Neuronal stem cell (in vitro differentiated cells): Measurements from ENCODE around the gene MMP10.
"Not testable (repeated sequence)": the region's sequence is repeated elsewhere in the genome, so short reads cannot be mapped to it uniquely, and the experiment has no call there.

Source experiments
- DNase-seq: peaks from one replicate; pipeline ENCODE4 v3.0.0-alpha.2; 2013; ENCODE audit warnings: low spot score
- H2AFZ ChIP-seq: one replicate; pipeline ENCODE4 v1.6.1; 2013; ENCODE audit warnings: mild to moderate bottlenecking, low read length, inconsistent platforms
- H2AK5ac ChIP-seq: 2 replicates; pipeline ENCODE4 v1.6.1; 2013; ENCODE audit warnings: low read depth, mild to moderate bottlenecking, inconsistent platforms, low read length, moderate library complexity, mixed read lengths
- H2BK120ac ChIP-seq: 2 replicates; pipeline ENCODE4 v1.6.1; 2013; ENCODE audit warnings: low read depth, mild to moderate bottlenecking, inconsistent platforms, low read length, moderate library complexity, mixed read lengths
- H2BK12ac ChIP-seq: one replicate; pipeline ENCODE4 v1.6.1; 2013; ENCODE audit warnings: low read length, inconsistent platforms
- H2BK15ac ChIP-seq: 2 replicates; pipeline ENCODE4 v1.6.1; 2013; ENCODE audit warnings: mild to moderate bottlenecking, low read length, inconsistent platforms, mixed read lengths
- H2BK5ac ChIP-seq: one replicate; pipeline ENCODE4 v1.6.1; 2013; ENCODE audit warnings: inconsistent platforms, mild to moderate bottlenecking, low read length, moderate library complexity
- H3K14ac ChIP-seq: one replicate; pipeline ENCODE4 v1.6.1; 2013; ENCODE audit warnings: low read length, inconsistent platforms
- H3K18ac ChIP-seq: 2 replicates; pipeline ENCODE4 v1.6.1; 2013; ENCODE audit warnings: low read length, inconsistent platforms
- H3K23ac ChIP-seq: 2 replicates; pipeline ENCODE4 v1.6.1; 2013; ENCODE audit warnings: low read depth, mild to moderate bottlenecking, mixed read lengths, low read length, inconsistent platforms; ENCODE audit not compliant: poor library complexity
- H3K27ac ChIP-seq: replicated peaks from 3 replicates; pipeline ENCODE4 v1.5.1; 2013; ENCODE audit warnings: low read length, inconsistent platforms
- H3K27me3 ChIP-seq, 3 experiments: 2 replicates each; pipeline ENCODE4 v1.6.1; 2013; ENCODE audit warnings: low read length in 3 of 3, mild to moderate bottlenecking in 2 of 3, inconsistent platforms in 1 of 3, low read depth in 1 of 3, mixed read lengths in 1 of 3, moderate library complexity in 1 of 3; ENCODE audit not compliant: control insufficient read depth in 3 of 3, insufficient read depth in 3 of 3
- H3K36me3 ChIP-seq, 2 donors: replicated peaks in 1 of 2; 2 replicates each; pipeline ENCODE4 v1.6.1; 2013; ENCODE audit warnings: low read length in 2 of 2; ENCODE audit not compliant: control insufficient read depth in 2 of 2, insufficient read depth in 2 of 2
- H3K4ac ChIP-seq: 2 replicates; pipeline ENCODE4 v1.6.1; 2013; ENCODE audit warnings: inconsistent platforms, mild to moderate bottlenecking, low read length, moderate library complexity
- H3K4me1 ChIP-seq, 2 donors: 1 replicate in 1 of 2; 2 replicates in 1 of 2; pipeline ENCODE4 v1.6.1; 2013; ENCODE audit warnings: low read length in 2 of 2, low read depth in 1 of 2; ENCODE audit not compliant: control insufficient read depth in 2 of 2, insufficient read depth in 1 of 2
- H3K4me2 ChIP-seq: one replicate; pipeline ENCODE4 v1.6.1; 2013; ENCODE audit warnings: mild to moderate bottlenecking, low read length, inconsistent platforms; ENCODE audit not compliant: insufficient read depth, poor library complexity, severe bottlenecking
- H3K4me3 ChIP-seq, 2 donors: 2 replicates each; pipeline ENCODE4 v1.5.1; 2013; ENCODE audit warnings: low read length in 2 of 2, mild to moderate bottlenecking in 2 of 2, inconsistent platforms in 1 of 2, moderate library complexity in 1 of 2
- H3K79me1 ChIP-seq: one replicate; pipeline ENCODE4 v1.6.1; 2013; ENCODE audit warnings: low read depth, mild to moderate bottlenecking, inconsistent platforms, low read length, moderate library complexity
- H3K9ac ChIP-seq: one replicate; pipeline ENCODE4 v1.6.1; 2013; ENCODE audit warnings: mild to moderate bottlenecking, low read depth, low read length, inconsistent platforms; ENCODE audit not compliant: poor library complexity
- H3K9me3 ChIP-seq, 2 donors: replicated peaks in 1 of 2; 2 replicates each; pipeline versions ENCODE3 to v1.6.1; 2013; ENCODE audit warnings: low read length in 2 of 2, mild to moderate bottlenecking in 2 of 2, inconsistent platforms in 1 of 2, low read depth in 1 of 2, mixed read lengths in 1 of 2, moderate library complexity in 1 of 2; ENCODE audit not compliant: control insufficient read depth in 2 of 2, insufficient read depth in 1 of 2
- H4K8ac ChIP-seq: one replicate; pipeline ENCODE4 v1.6.1; 2013; ENCODE audit warnings: low read depth, mild to moderate bottlenecking, inconsistent platforms, low read length, moderate library complexity
- H4K91ac ChIP-seq: one replicate; pipeline ENCODE4 v1.6.1; 2013; ENCODE audit warnings: low read length, low read depth, mild to moderate bottlenecking, inconsistent platforms; ENCODE audit not compliant: poor library complexity
- WGBS, 2 donors: extraction: QIAGEN DNeasy Blood & Tissue Kit; methylation state at CpG; one replicate each; pipeline ENCODE4 v1.1.7; 2013; ENCODE audit warnings: missing lambda C conversion rate in 2 of 2, mixed read lengths in 1 of 2; ENCODE audit not compliant: insufficient read length in 2 of 2, insufficient replicate concordance in 1 of 2; ENCODE audit errors: extremely low coverage in 2 of 2; 5-methylcytosine and 5-hydroxymethylcytosine counted together

MMP10 gene

GRCh38 chr11:102746746-102747578 lies 33.5 kb downstream of the MMP10 start:
- H2AK5ac ChIP-seq, H3K27ac ChIP-seq, H3K4me2 ChIP-seq, H2AFZ ChIP-seq, DNase-seq, H3K36me3 ChIP-seq, H2BK5ac ChIP-seq, H2BK12ac ChIP-seq, H2BK15ac ChIP-seq, H3K9ac ChIP-seq, H3K23ac ChIP-seq, H3K18ac ChIP-seq, H3K79me1 ChIP-seq, H4K91ac ChIP-seq, H2BK120ac ChIP-seq, H3K14ac ChIP-seq, H3K9me3 ChIP-seq, H4K8ac ChIP-seq, H3K4me1 ChIP-seq, H3K4ac ChIP-seq, H3K4me3 ChIP-seq, H3K27me3 ChIP-seq: not testable (repeated sequence)
- no CpG with 5 or more reads among the region's 32 CpGs for WGBS, 2 donors

GRCh38 chr11:102734650-102735049 lies 45.8 kb downstream of the MMP10 start:
- Histone ChIP-seq H2AK5ac (no peak overlapping the region), H3K4me2 (no peak overlapping the region), H3K4me3 (no peak overlapping the region), H2AFZ (no peak overlapping the region), H2BK15ac (no peak overlapping the region), H3K27me3 (no peaks in the 10 kb centered on the region), H2BK120ac (no peak overlapping the region), H3K27ac (no peak overlapping the region), H3K14ac (no peak overlapping the region), H2BK5ac (no peak overlapping the region), H3K9me3 (peaks cover 0 to 2% of the 10 kb centered on the region in 2 donors), H3K18ac (no peak overlapping the region), H3K4me1 (peaks cover 0 to 1% of the 10 kb centered on the region in 2 donors), H3K36me3 (peaks cover 0 to 2% of the 10 kb centered on the region in 2 donors), H2BK12ac (no peak overlapping the region), H3K4ac (no peak overlapping the region), H3K23ac (no peak overlapping the region), H4K8ac (no peak overlapping the region), H3K79me1 (peaks cover 3% of the 10 kb centered on the region), H4K91ac (no peak overlapping the region), H3K9ac (no peak overlapping the region)
- no peak for DNase-seq

- Histone ChIP-seq H3K18ac (no peak overlapping the region), H3K4me3 (no peak overlapping the region), H3K4me1 (peaks cover 0 to 1% of the 10 kb centered on the region in 2 donors), H3K27ac (no peak overlapping the region), H2BK12ac (no peak overlapping the region), H3K79me1 (peaks cover 3% of the 10 kb centered on the region), H3K4ac (no peak overlapping the region), H4K8ac (no peak overlapping the region), H2AK5ac (no peak overlapping the region), H4K91ac (no peak overlapping the region), H2BK120ac (no peak overlapping the region), H2BK5ac (no peak overlapping the region), H3K4me2 (no peak overlapping the region), H3K9ac (no peak overlapping the region), H2AFZ (no peak overlapping the region), H3K27me3 (no peaks in the 10 kb centered on the region), H3K14ac (no peak overlapping the region), H3K23ac (no peak overlapping the region), H3K36me3 (peaks cover 0 to 2% of the 10 kb centered on the region in 2 donors), H2BK15ac (no peak overlapping the region), H3K9me3 (peaks cover 0 to 2% of the 10 kb centered on the region in 2 donors)
- peak; percentile 59 for DNase-seq
- WGBS, 2 donors: no CpG with 5 or more reads among the region's 8 CpGs
Measured at GRCh38 chr11:102733232-102733875, 47.1 kb downstream of the MMP10 start.

- 88 to 94% methylated on average over 2 to 7 of the region's 8 CpGs for WGBS, 2 donors
- H3K79me1 ChIP-seq, H3K36me3 ChIP-seq, DNase-seq, H2BK120ac ChIP-seq, H3K27me3 ChIP-seq, H3K9me3 ChIP-seq, H2AFZ ChIP-seq, H2BK5ac ChIP-seq, H3K27ac ChIP-seq, H3K4me1 ChIP-seq, H4K91ac ChIP-seq: not testable (repeated sequence)
- peak overlapping the region; percentile 90 for H3K23ac ChIP-seq
- peak overlapping the region; percentile 94 for H3K14ac ChIP-seq
- peak overlapping the region; percentile 91 for H2BK12ac ChIP-seq
- H2AK5ac ChIP-seq: peak overlapping the region; percentile 82
- peak overlapping the region; percentile 76 for H4K8ac ChIP-seq
- H3K4me2 ChIP-seq: peak overlapping the region; percentile 14
- H3K18ac ChIP-seq: peak overlapping the region; percentile 57
- peak overlapping the region; percentile 74 for H3K9ac ChIP-seq
- peak overlapping the region; percentile 64 for H2BK15ac ChIP-seq
- peak overlapping the region in 1 of 2 donors; percentile 69 for H3K4me3 ChIP-seq
- peak overlapping the region; percentile 76 for H3K4ac ChIP-seq
Measured at GRCh38 chr11:102730944-102731343, 49.5 kb downstream of the MMP10 start.
